Peyer's patch (tissue), 4 donors: ENCODE results near the gene ASPN.

ENCODE experiments used
- CTCF ChIP-seq, 6 experiments: fragments of 450-650 bp in 4 of 6; fragments of 200-600 bp in 2 of 6; sonication (generic) in 1 of 6; IDR thresholded peaks; one replicate each; pipeline ENCODE4 v1.5.1; 2017 to 2019; ENCODE audit warnings: antibody characterized with exemption in 6 of 6, mild to moderate bottlenecking in 3 of 6, moderate library complexity in 1 of 6
- POLR2A ChIP-seq, 2 donors: fragments of 450-650 bp; IDR thresholded peaks; one replicate each; pipeline ENCODE4 v1.5.1; 2017; ENCODE audit warnings: antibody characterized with exemption in 2 of 2, mild to moderate bottlenecking in 2 of 2, moderate library complexity in 2 of 2

GRCh38 chr9:92480291-92480771, 2.0 kb downstream of the ASPN start:
- TF ChIP-seq POLR2A (IDR thresholded peaks at IDR 0.05): no peak
- TF ChIP-seq CTCF (IDR thresholded peaks at IDR 0.05): no peak
